WTC11 (cell line): ENCODE measurements around the gene GABRG3. TPM values are rescaled to one million over a fixed set of nuclear protein-coding genes. Genes with fewer than 3 reads are reported as not detected.

ENCODE experiments used
- ATAC-seq: fragments of 200-7000 bp; cut with Tn5 transposase; 2 replicates; pipeline ENCODE4 v1.10.0; 2021; ENCODE audit warnings: mild to moderate bottlenecking, moderate library complexity
- CTCF ChIA-PET: fragments of 300-600 bp; sonication (Branson Sonifier 250); formaldehyde crosslinking; loops from one replicate; lab custom pipeline; 2021; ENCODE audit warnings: antibody characterized with exemption; lab: Charles Lee
- POLR2A ChIA-PET: fragments of 350-600 bp; sonication (Branson Sonifier 250); formaldehyde crosslinking; loops from one replicate; lab custom pipeline; 2021; ENCODE audit warnings: antibody characterized with exemption; lab: Charles Lee
- DNase-seq: peaks from one replicate; pipeline ENCODE4 v3.0.0; 2021; ENCODE audit warnings: low spot score
- H3K27ac Mint-ChIP-seq: 2 replicates; pipeline ENCODE4 v1.8.0; 2021; ENCODE audit warnings: mixed read lengths
- H3K27me3 Mint-ChIP-seq: 2 replicates; pipeline ENCODE4 v1.8.0; 2021; ENCODE audit warnings: low read depth, mild to moderate bottlenecking, moderate library complexity, mixed read lengths
- H3K36me3 Mint-ChIP-seq: 2 replicates; pipeline ENCODE4 v1.8.0; 2021; ENCODE audit warnings: mixed read lengths
- H3K4me1 Mint-ChIP-seq: 2 replicates; pipeline ENCODE4 v1.8.0; 2022; ENCODE audit warnings: mixed read lengths
- H3K4me3 Mint-ChIP-seq: 2 replicates; pipeline ENCODE4 v1.8.0; 2021; ENCODE audit warnings: mild to moderate bottlenecking, moderate library complexity, mixed read lengths
- H3K9me3 Mint-ChIP-seq: 2 replicates; pipeline ENCODE4 v1.8.0; 2021; ENCODE audit warnings: mixed read lengths
- ELF4 ChIP-seq: sonication (generic); formaldehyde crosslinking; IDR thresholded peaks from 2 replicates; pipeline ENCODE4 v1.8.1; 2022; ENCODE audit warnings: low read depth, mild to moderate bottlenecking, moderate library complexity, missing genetic modification reagents
- EMX1 ChIP-seq: fragments of 250-450 bp; sonication (Bioruptor Pico); IDR thresholded peaks from 2 replicates; pipeline ENCODE4 v1.8.0; 2021; ENCODE audit warnings: mild to moderate bottlenecking
- IRF2 ChIP-seq: sonication (generic); formaldehyde crosslinking; IDR thresholded peaks from 2 replicates; pipeline ENCODE4 v1.8.0; 2022; ENCODE audit warnings: low read depth, missing genetic modification reagents, borderline replicate concordance
- JUN ChIP-seq: sonication (generic); formaldehyde crosslinking; IDR thresholded peaks from 2 replicates; pipeline ENCODE4 v1.8.0; 2023; ENCODE audit warnings: mild to moderate bottlenecking, missing genetic modification reagents
- KAT7 ChIP-seq: sonication (generic); formaldehyde crosslinking; IDR thresholded peaks from 2 replicates; pipeline ENCODE4 v1.8.1; 2023; ENCODE audit warnings: missing genetic modification reagents, mild to moderate bottlenecking, borderline replicate concordance
- NFATC4 ChIP-seq: fragments of 250-450 bp; sonication (Bioruptor Pico); IDR thresholded peaks from 2 replicates; pipeline ENCODE4 v1.9.0; 2021; ENCODE audit warnings: mild to moderate bottlenecking
- SP1 ChIP-seq: sonication (generic); formaldehyde crosslinking; conservative IDR thresholded peaks from 2 replicates; pipeline ENCODE4 v1.8.1; 2022; ENCODE audit warnings: missing genetic modification reagents
- ZNF121 ChIP-seq: sonication (generic); formaldehyde crosslinking; IDR thresholded peaks from 2 replicates; pipeline ENCODE4 v1.8.0; 2023; ENCODE audit warnings: missing genetic modification reagents
- ZNF423 ChIP-seq: fragments of 250-450 bp; sonication (Bioruptor Pico); IDR thresholded peaks from 2 replicates; pipeline ENCODE4 v2.1.2; 2022; ENCODE audit warnings: mild to moderate bottlenecking, moderate library complexity
- ZNF532 ChIP-seq: fragments of 250-450 bp; sonication (Bioruptor Pico); IDR thresholded peaks from 2 replicates; pipeline ENCODE4 v1.9.0; 2021; ENCODE audit warnings: mild to moderate bottlenecking, borderline replicate concordance
- total RNA-seq: library from RNA; stranded (reverse); gene quantifications from 3 replicates; pipeline ENCODE4 v1.2.3, GENCODE V29; 2021
- TF ChIP-seq, protein P1 (sequence below): sonication (generic); formaldehyde crosslinking; IDR thresholded peaks from 2 replicates; pipeline ENCODE4 v1.8.1; 2022; ENCODE audit warnings: missing genetic modification reagents, borderline replicate concordance
- TF ChIP-seq, protein P2 (sequence below): sonication (generic); formaldehyde crosslinking; IDR thresholded peaks from 2 replicates; pipeline ENCODE4 v1.8.1; 2022; ENCODE audit warnings: low read depth, mild to moderate bottlenecking, moderate library complexity, missing genetic modification reagents, borderline replicate concordance
- TF ChIP-seq, protein P3 (sequence below): sonication (generic); formaldehyde crosslinking; conservative IDR thresholded peaks from 2 replicates; pipeline ENCODE4 v1.8.1; 2022; ENCODE audit warnings: mild to moderate bottlenecking, missing genetic modification reagents
- TF ChIP-seq, protein P4 (sequence below): sonication (generic); formaldehyde crosslinking; IDR thresholded peaks from 2 replicates; pipeline ENCODE4 v1.8.0; 2023; ENCODE audit warnings: missing genetic modification reagents
- TF ChIP-seq, protein P5 (sequence below): sonication (generic); formaldehyde crosslinking; IDR thresholded peaks from 2 replicates; pipeline ENCODE4 v1.8.1; 2023; ENCODE audit warnings: mild to moderate bottlenecking, moderate library complexity, missing genetic modification reagents
- TF ChIP-seq, protein P6 (sequence below): fragments of 250-450 bp; sonication (Bioruptor Pico); conservative IDR thresholded peaks from 2 replicates; pipeline ENCODE4 v1.9.0; 2021; ENCODE audit warnings: mild to moderate bottlenecking

GABRG3 gene
- total RNA-seq, 1 experiment from 2014 or later = 0.72 TPM

- no peak for TF ChIP-seq ZNF532 (CRISPR knock-in tag)
- TF ChIP-seq NFATC4 (CRISPR knock-in tag) = no peak
- TF ChIP-seq ZNF121 = no peak
- TF ChIP-seq KAT7 (CRISPR knock-in tag) = no peak
- no peak for TF ChIP-seq SP1 (CRISPR knock-in tag)
- TF ChIP-seq IRF2 = no peak
- TF ChIP-seq ZNF423 = no peak
Measured at GRCh38 chr15:27134481-27134880, 163.5 kb downstream of the GABRG3 start (continued).

- Mint-ChIP-seq H3K36me3 (no peaks in the 10 kb centered on the region), H3K27ac (no peak overlapping the region), H3K4me1 (peaks cover 3% of the 10 kb centered on the region), H3K27me3 (no peaks in the 10 kb centered on the region), H3K4me3 (no peak overlapping the region), H3K9me3 (0 out of 2 replicates have a peak, but pooled peaks cover 3% of the 10 kb centered on the region)
- POLR2A ChIA-PET = no interaction called here
- CTCF ChIA-PET = interaction anchor here (0.8 to 1.3 kb wide), 3 partner anchors 75 to 244 kb away, joined by 3 to 5 read pairs (median 3); no protein-coding TSS in a partner anchor
- ATAC-seq (no peak), DNase-seq (no peak)
- TF ChIP-seq, protein P1, sequence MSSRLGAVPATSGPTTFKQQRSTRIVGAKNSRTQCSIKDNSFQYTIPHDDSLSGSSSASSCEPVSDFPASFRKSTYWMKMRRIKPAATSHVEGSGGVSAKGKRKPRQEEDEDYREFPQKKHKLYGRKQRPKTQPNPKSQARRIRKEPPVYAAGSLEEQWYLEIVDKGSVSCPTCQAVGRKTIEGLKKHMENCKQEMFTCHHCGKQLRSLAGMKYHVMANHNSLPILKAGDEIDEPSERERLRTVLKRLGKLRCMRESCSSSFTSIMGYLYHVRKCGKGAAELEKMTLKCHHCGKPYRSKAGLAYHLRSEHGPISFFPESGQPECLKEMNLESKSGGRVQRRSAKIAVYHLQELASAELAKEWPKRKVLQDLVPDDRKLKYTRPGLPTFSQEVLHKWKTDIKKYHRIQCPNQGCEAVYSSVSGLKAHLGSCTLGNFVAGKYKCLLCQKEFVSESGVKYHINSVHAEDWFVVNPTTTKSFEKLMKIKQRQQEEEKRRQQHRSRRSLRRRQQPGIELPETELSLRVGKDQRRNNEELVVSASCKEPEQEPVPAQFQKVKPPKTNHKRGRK (CRISPR knock-in tag) = no peak
- no peak for TF ChIP-seq EMX1 (CRISPR knock-in tag)
Measured at GRCh38 chr15:27135151-27135550, 164.2 kb downstream of the GABRG3 start.

DNA sequence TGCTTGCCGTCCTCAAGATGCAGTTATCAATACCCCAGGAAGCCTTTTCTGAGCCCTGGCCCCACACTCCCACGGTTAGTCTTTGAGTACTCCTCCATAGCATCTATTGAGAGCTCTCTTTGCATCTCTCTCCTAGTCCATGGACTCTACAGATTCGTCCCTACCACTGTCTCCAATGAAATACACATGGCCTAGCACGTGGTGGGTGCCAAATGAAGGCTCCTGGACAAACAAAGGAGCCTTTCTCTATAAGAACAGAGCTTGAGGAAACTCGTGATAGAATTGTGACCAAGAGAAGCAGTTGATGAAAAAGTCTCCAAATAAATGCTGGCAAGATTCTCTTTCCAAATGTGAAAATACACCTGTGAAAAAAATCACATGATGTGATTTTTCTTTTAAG, 166.1 kb downstream of the GABRG3 start:
- Mint-ChIP-seq H3K9me3 (0 out of 2 replicates have a peak, but pooled peaks cover 3% of the 10 kb centered on the region), H3K27me3 (no peaks in the 10 kb centered on the region), H3K4me3 (no peak overlapping the region), H3K36me3 (no peaks in the 10 kb centered on the region), H3K27ac (no peak overlapping the region), H3K4me1 (peaks cover 3% of the 10 kb centered on the region)
- no peak for ATAC-seq
- TF ChIP-seq, protein P2, sequence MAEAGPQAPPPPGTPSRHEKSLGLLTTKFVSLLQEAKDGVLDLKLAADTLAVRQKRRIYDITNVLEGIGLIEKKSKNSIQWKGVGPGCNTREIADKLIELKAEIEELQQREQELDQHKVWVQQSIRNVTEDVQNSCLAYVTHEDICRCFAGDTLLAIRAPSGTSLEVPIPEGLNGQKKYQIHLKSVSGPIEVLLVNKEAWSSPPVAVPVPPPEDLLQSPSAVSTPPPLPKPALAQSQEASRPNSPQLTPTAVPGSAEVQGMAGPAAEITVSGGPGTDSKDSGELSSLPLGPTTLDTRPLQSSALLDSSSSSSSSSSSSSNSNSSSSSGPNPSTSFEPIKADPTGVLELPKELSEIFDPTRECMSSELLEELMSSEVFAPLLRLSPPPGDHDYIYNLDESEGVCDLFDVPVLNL (CRISPR knock-in tag) = no peak
- no peak for TF ChIP-seq JUN (CRISPR knock-in tag)
- TF ChIP-seq ELF4 (CRISPR knock-in tag) = no peak
- TF ChIP-seq, protein P3, sequence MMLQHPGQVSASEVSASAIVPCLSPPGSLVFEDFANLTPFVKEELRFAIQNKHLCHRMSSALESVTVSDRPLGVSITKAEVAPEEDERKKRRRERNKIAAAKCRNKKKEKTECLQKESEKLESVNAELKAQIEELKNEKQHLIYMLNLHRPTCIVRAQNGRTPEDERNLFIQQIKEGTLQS = no peak
- TF ChIP-seq, protein P4, sequence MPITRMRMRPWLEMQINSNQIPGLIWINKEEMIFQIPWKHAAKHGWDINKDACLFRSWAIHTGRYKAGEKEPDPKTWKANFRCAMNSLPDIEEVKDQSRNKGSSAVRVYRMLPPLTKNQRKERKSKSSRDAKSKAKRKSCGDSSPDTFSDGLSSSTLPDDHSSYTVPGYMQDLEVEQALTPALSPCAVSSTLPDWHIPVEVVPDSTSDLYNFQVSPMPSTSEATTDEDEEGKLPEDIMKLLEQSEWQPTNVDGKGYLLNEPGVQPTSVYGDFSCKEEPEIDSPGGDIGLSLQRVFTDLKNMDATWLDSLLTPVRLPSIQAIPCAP (CRISPR knock-in tag) = no peak
- TF ChIP-seq, protein P5, sequence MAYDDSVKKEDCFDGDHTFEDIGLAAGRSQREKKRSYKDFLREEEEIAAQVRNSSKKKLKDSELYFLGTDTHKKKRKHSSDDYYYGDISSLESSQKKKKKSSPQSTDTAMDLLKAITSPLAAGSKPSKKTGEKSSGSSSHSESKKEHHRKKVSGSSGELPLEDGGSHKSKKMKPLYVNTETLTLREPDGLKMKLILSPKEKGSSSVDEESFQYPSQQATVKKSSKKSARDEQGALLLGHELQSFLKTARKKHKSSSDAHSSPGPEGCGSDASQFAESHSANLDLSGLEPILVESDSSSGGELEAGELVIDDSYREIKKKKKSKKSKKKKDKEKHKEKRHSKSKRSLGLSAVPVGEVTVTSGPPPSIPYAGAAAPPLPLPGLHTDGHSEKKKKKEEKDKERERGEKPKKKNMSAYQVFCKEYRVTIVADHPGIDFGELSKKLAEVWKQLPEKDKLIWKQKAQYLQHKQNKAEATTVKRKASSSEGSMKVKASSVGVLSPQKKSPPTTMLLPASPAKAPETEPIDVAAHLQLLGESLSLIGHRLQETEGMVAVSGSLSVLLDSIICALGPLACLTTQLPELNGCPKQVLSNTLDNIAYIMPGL = no peak
- TF ChIP-seq, protein P6, sequence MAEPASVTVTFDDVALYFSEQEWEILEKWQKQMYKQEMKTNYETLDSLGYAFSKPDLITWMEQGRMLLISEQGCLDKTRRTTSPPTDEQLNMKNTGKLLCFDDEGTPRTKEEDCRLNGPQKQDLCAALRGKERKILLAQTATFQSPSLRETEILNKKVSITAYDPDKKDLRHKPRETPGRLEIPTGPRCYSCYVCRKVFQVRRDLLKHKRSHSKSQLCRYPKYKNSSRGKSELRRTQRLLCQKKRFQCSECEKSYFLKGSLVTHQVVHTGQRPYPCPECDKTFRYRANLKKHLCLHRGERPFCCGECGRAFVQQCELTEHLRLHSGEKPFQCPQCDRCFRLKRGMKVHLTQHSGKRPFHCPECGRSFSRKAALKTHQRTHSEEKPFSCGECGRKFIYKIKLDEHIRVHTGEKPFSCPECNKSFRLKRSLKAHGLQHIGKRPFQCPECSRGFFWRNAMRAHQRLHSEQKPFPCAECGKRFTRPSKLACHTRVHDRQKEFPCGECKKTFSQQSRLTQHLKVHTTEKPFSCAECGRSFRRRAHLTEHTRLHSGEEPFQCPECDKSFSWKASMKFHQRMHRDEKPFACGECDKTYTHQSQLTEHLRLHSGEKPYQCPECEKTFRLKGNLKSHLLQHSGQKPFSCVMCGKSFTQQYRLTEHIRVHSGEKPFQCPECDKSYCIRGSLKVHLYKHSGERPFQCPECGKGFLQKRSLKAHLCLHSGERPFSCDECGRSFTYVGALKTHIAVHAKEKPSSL = no peak
- no peak for DNase-seq
- POLR2A ChIA-PET = no interaction called here
- CTCF ChIA-PET = interaction anchor here (1.4 kb wide), 1 partner anchor 77 kb away, joined by 3 read pairs; no protein-coding TSS in a partner anchor
